Common myeloid progenitor, CD34-positive (primary cell): ENCODE data around the gene HPS6.
A peak's percentile ranks its signal among the peaks of the same experiment; 100 is the strongest.
"Not testable (repeated sequence)": the region's sequence is repeated elsewhere in the genome, so short reads cannot be mapped to it uniquely, and the experiment has no call there.

Source experiments
- CTCF ChIA-PET: fragments of 350-600 bp; sonication (Branson Sonifier 250); formaldehyde crosslinking; loops from one replicate; lab custom pipeline; 2021; ENCODE audit warnings: antibody characterized with exemption; lab: Charles Lee
- POLR2A ChIA-PET: fragments of 350-600 bp; sonication (Branson Sonifier 250); formaldehyde crosslinking; loops from one replicate; lab custom pipeline; 2021; ENCODE audit warnings: antibody characterized with exemption; lab: Charles Lee
- DNase-seq, 3 donors: peaks; one replicate each; pipeline versions ENCODE4 v3.0.0 to v3.0.0-alpha.2; 2013
- H3K27ac ChIP-seq, 2 experiments: 1 replicate in 1 of 2; 2 replicates in 1 of 2; pipeline ENCODE4 v1.7.0; 2013; ENCODE audit warnings: inconsistent platforms in 2 of 2, low read length in 2 of 2, mild to moderate bottlenecking in 2 of 2, low read depth in 1 of 2, moderate library complexity in 1 of 2; ENCODE audit not compliant: severe bottlenecking in 2 of 2, insufficient read depth in 1 of 2, poor library complexity in 1 of 2
- H3K27me3 ChIP-seq, 5 experiments: replicated peaks in 2 of 5; 1 replicate in 3 of 5; 2 replicates in 2 of 5; pipeline versions ENCODE4 v1.6.1 to v1.7.0; 2013; ENCODE audit warnings: low read length in 4 of 5, mild to moderate bottlenecking in 2 of 5, moderate library complexity in 2 of 5, inconsistent platforms in 1 of 5; ENCODE audit not compliant: insufficient read depth in 5 of 5, control insufficient read depth in 4 of 5
- H3K36me3 ChIP-seq, 4 experiments: 1 replicate in 2 of 4; 2 replicates in 2 of 4; pipeline versions ENCODE4 v1.6.1 to v1.7.0; 2013; ENCODE audit warnings: low read length in 3 of 4, control low read depth in 1 of 4, mild to moderate bottlenecking in 1 of 4; ENCODE audit not compliant: control insufficient read depth in 4 of 4, insufficient read depth in 4 of 4
- H3K4me1 ChIP-seq, 4 experiments: 1 replicate in 3 of 4; 2 replicates in 1 of 4; pipeline versions ENCODE4 v1.6.1 to v1.7.1; 2013; ENCODE audit warnings: low read length in 3 of 4, mild to moderate bottlenecking in 3 of 4, control low read depth in 1 of 4, inconsistent platforms in 1 of 4, moderate library complexity in 1 of 4; ENCODE audit not compliant: control insufficient read depth in 4 of 4, insufficient read depth in 4 of 4; ENCODE audit errors: control extremely low read depth in 1 of 4
- H3K4me3 ChIP-seq, 7 experiments: 1 replicate in 4 of 7; 2 replicates in 3 of 7; pipeline versions ENCODE4 v1.5.1 to v1.7.0; 2013; ENCODE audit warnings: mild to moderate bottlenecking in 7 of 7, low read length in 6 of 7, moderate library complexity in 6 of 7, inconsistent platforms in 2 of 7, low read depth in 2 of 7, control low read depth in 1 of 7; ENCODE audit not compliant: insufficient read depth in 4 of 7, control insufficient read depth in 1 of 7; ENCODE audit errors: extremely low read depth in 1 of 7
- H3K9me3 ChIP-seq, 5 experiments: 1 replicate in 4 of 5; 2 replicates in 1 of 5; pipeline versions ENCODE4 v1.6.1 to v1.7.1; 2013; ENCODE audit warnings: low read length in 4 of 5, mild to moderate bottlenecking in 2 of 5, inconsistent platforms in 1 of 5, low read depth in 1 of 5, moderate library complexity in 1 of 5; ENCODE audit not compliant: control insufficient read depth in 4 of 5, insufficient read depth in 2 of 5; ENCODE audit errors: control extremely low read depth in 1 of 5
- WGBS: methylation state at CpG from one replicate; pipeline ENCODE4 v1.1.5; 2013; ENCODE audit not compliant: insufficient coverage; 5-methylcytosine and 5-hydroxymethylcytosine counted together

Gene HPS6

GRCh38 chr10:102054881-102055646 lies 10.1 kb upstream of the HPS6 start:
- WGBS: 55% methylated on average over 7 of the region's 34 CpGs
- H3K36me3 ChIP-seq, H3K27me3 ChIP-seq, H3K9me3 ChIP-seq: not testable (repeated sequence)
- H3K27ac ChIP-seq: peak overlapping the region; percentile 74 to 89
- peak in 2 of 3 donors; percentile 58 to 68 for DNase-seq
- H3K4me3 ChIP-seq: peak overlapping the region; percentile 80 to 97 (median 94)
- peaks cover 0 to 27% (median 13%) of the 10 kb centered on the region in 4 experiments for H3K4me1 ChIP-seq
- ChIA-PET POLR2A (interaction anchor here (1.2 to 1.3 kb wide), 2 partner anchors 10 to 12 kb away, joined by 3 to 4 read pairs; partner anchors contain the start of gene HPS6), CTCF (interaction anchor here (0.7 to 3.9 kb wide), 5 partner anchors 13 to 216 kb away, joined by 3 to 17 read pairs (median 3); no protein-coding TSS in a partner anchor)

- no peaks in the 10 kb centered on the region for H3K36me3 ChIP-seq
- no peaks in the 10 kb centered on the region for H3K27me3 ChIP-seq
- peaks cover 0 to 27% (median 13%) of the 10 kb centered on the region in 4 experiments for H3K4me1 ChIP-seq
- ChIA-PET CTCF (interaction anchor here (0.8 to 3.9 kb wide), 6 partner anchors 12 to 217 kb away, joined by 3 to 17 read pairs (median 4); no protein-coding TSS in a partner anchor), POLR2A (interaction anchor here (0.7 to 1.3 kb wide), 3 partner anchors 8 to 11 kb away, joined by 3 to 4 read pairs (median 4); partner anchors contain the start of gene HPS6)
- H3K27ac ChIP-seq: peak within 1 kb of the TSS; percentile 74 to 89
- DNase-seq: peak; percentile 96 to 98 (median 97)
- H3K4me3 ChIP-seq: peak within 1 kb of the TSS; percentile 80 to 97 (median 94)
- under 1% methylated on average over 59 of the region's 79 CpGs for WGBS
- no peaks in the 10 kb centered on the region for H3K9me3 ChIP-seq
Observed at GRCh38 chr10:102055647-102056419, 9.3 kb upstream of the HPS6 start, which contains the start of gene ARMH3. ARMH3 (minus strand) TSS chr10:102056173; CDS start chr10:102040114, 16,059 bp downstream.

GRCh38 chr10:102059987-102060386 lies 5.2 kb upstream of the HPS6 start:
- ChIA-PET CTCF (interaction anchor here (0.7 kb wide), 1 partner anchor 8 kb away, joined by 3 read pairs; no protein-coding TSS in a partner anchor), POLR2A (interaction anchor here (1.3 kb wide), 1 partner anchor 9 kb away, joined by 5 read pairs; no protein-coding TSS in a partner anchor)
- Histone ChIP-seq H3K9me3 (no peaks in the 10 kb centered on the region), H3K27me3 (no peaks in the 10 kb centered on the region), H3K27ac (no peak overlapping the region), H3K36me3 (no peaks in the 10 kb centered on the region), H3K4me1 (peaks cover 0 to 16% (median 11%) of the 10 kb centered on the region in 4 experiments), H3K4me3 (no peak overlapping the region)
- DNase-seq: no peak

- no peak overlapping the region for H3K27ac ChIP-seq
- no peaks in the 10 kb centered on the region for H3K27me3 ChIP-seq
- H3K4me3 ChIP-seq: peak overlapping the region in 5 of 7 experiments; percentile 78 to 93 (median 89)
- ChIA-PET POLR2A (interaction anchor here (1.3 kb wide), 1 partner anchor 9 kb away, joined by 4 read pairs; the partner anchor contains the start of gene ARMH3), CTCF (interaction anchor here (1.5 kb wide), 1 partner anchor 9 kb away, joined by 3 read pairs; no protein-coding TSS in a partner anchor)
- H3K9me3 ChIP-seq: no peaks in the 10 kb centered on the region
- peak in 1 of 3 donors; percentile 16 for DNase-seq
- WGBS: no CpG with 5 or more reads among the region's 2 CpGs
- H3K4me1 ChIP-seq: peaks cover 3 to 41% (median 22%) of the 10 kb centered on the region in 4 experiments
- peaks cover 0 to 25% (median 10%) of the 10 kb centered on the region in 4 experiments for H3K36me3 ChIP-seq
Observed at GRCh38 chr10:102064503-102064867, 664 bp upstream of the HPS6 start.

- CTCF ChIA-PET: interaction anchor here (0.9 to 2.3 kb wide), 8 partner anchors 10 to 56 kb away, joined by 3 to 9 read pairs (median 4); no protein-coding TSS in a partner anchor
- peak in 2 of 3 donors; percentile 14 to 33 for DNase-seq
- POLR2A ChIA-PET: interaction anchor here (1.3 kb wide), 1 partner anchor 10 kb away, joined by 4 read pairs; the partner anchor contains the start of gene ARMH3
- 19% methylated on average over 35 of the region's 63 CpGs for WGBS
- H3K4me1 ChIP-seq: peaks cover 3 to 42% (median 22%) of the 10 kb centered on the region in 4 experiments
- no peaks in the 10 kb centered on the region for H3K27me3 ChIP-seq
- H3K36me3 ChIP-seq: peaks cover 0 to 26% (median 12%) of the 10 kb centered on the region in 4 experiments
- no peaks in the 10 kb centered on the region for H3K9me3 ChIP-seq
- peak overlapping the region; percentile 78 to 93 (median 89) for H3K4me3 ChIP-seq
- H3K27ac ChIP-seq: peak overlapping the region; percentile 66 to 85
Observed at GRCh38 chr10:102065561-102066398, 631 bp downstream of the HPS6 start.
